Astrocyte (in vitro differentiated cells and primary cell): ENCODE measurements around the gene ETFA. TPM values are rescaled to one million over a fixed set of nuclear protein-coding genes. Genes with fewer than 3 reads are reported as not detected.

ENCODE experiments used
- DNase-seq: peaks from one replicate; pipeline ENCODE4 v3.0.0-alpha.2; 2010; ENCODE audit warnings: low read depth
- FAIRE-seq: peaks from 2 replicates; lab custom pipeline; 2011; peaks lifted over from hg19 to GRCh38; lab: Jason Lieb, UNC
- H2AFZ ChIP-seq: 2 replicates; pipeline ENCODE4 v1.6.0; 2012; ENCODE audit warnings: low read depth, low read length, inconsistent platforms
- H3K27ac ChIP-seq: 2 replicates; pipeline ENCODE4 v1.5.1; 2011; ENCODE audit warnings: low read depth, low read length, inconsistent platforms
- H3K27me3 ChIP-seq: 2 replicates; pipeline ENCODE4 v1.6.0; 2011; ENCODE audit warnings: low read length, inconsistent platforms; ENCODE audit not compliant: insufficient read depth
- H3K36me3 ChIP-seq: 2 replicates; pipeline ENCODE4 v1.5.1; 2011; ENCODE audit warnings: low read length, inconsistent platforms; ENCODE audit not compliant: insufficient read depth
- H3K4me1 ChIP-seq: 2 replicates; pipeline ENCODE4 v1.5.1; 2011; ENCODE audit warnings: low read length, inconsistent platforms; ENCODE audit not compliant: insufficient read depth
- H3K4me2 ChIP-seq: 2 replicates; pipeline ENCODE4 v1.6.0; 2012; ENCODE audit warnings: low read length, inconsistent platforms
- H3K4me3 ChIP-seq: 2 replicates; pipeline ENCODE4 v1.5.1; 2011; ENCODE audit warnings: low read depth, mild to moderate bottlenecking, low read length, inconsistent platforms; ENCODE audit not compliant: insufficient read depth
- H3K79me2 ChIP-seq: 2 replicates; pipeline ENCODE4 v1.6.0; 2012; ENCODE audit warnings: mild to moderate bottlenecking, low read length, inconsistent platforms; ENCODE audit not compliant: insufficient read depth
- H3K9ac ChIP-seq: 2 replicates; pipeline ENCODE4 v1.6.0; 2012; ENCODE audit warnings: mild to moderate bottlenecking, low read length, inconsistent platforms
- H3K9me3 ChIP-seq: 2 replicates; pipeline ENCODE4 v1.5.1; 2012; ENCODE audit warnings: low read depth, mild to moderate bottlenecking, low read length, inconsistent platforms; ENCODE audit not compliant: insufficient read depth
- H4K20me1 ChIP-seq: 2 replicates; pipeline ENCODE4 v1.6.0; 2012; ENCODE audit warnings: low read length, inconsistent platforms; ENCODE audit not compliant: insufficient read depth
- H3K27ac Mint-ChIP-seq: one replicate; pipeline ENCODE4 v1.8.0; 2021; ENCODE audit warnings: mild to moderate bottlenecking, mixed read lengths; ENCODE audit not compliant: unreplicated experiment
- H3K27me3 Mint-ChIP-seq: one replicate; pipeline ENCODE4 v1.8.0; 2021; ENCODE audit warnings: low read depth, mixed read lengths; ENCODE audit not compliant: unreplicated experiment
- H3K36me3 Mint-ChIP-seq: one replicate; pipeline ENCODE4 v1.8.0; 2021; ENCODE audit warnings: low read depth, mixed read lengths; ENCODE audit not compliant: unreplicated experiment
- H3K4me1 Mint-ChIP-seq: one replicate; pipeline ENCODE4 v1.8.0; 2021; ENCODE audit warnings: low read depth, mixed read lengths; ENCODE audit not compliant: unreplicated experiment
- H3K4me3 Mint-ChIP-seq: one replicate; pipeline ENCODE4 v1.8.0; 2021; ENCODE audit warnings: mild to moderate bottlenecking, moderate library complexity, mixed read lengths; ENCODE audit not compliant: unreplicated experiment
- H3K9me3 Mint-ChIP-seq: one replicate; pipeline ENCODE4 v1.8.0; 2021; ENCODE audit warnings: mild to moderate bottlenecking, mixed read lengths; ENCODE audit not compliant: unreplicated experiment
- CTCF ChIP-seq: IDR thresholded peaks from 2 replicates; pipeline ENCODE4 v1.5.1; 2011; ENCODE audit warnings: low read depth, mild to moderate bottlenecking, inconsistent platforms, low read length, moderate library complexity; ENCODE audit not compliant: insufficient read depth
- EZH2 ChIP-seq: IDR thresholded peaks from 2 replicates; pipeline ENCODE4 v1.6.1; 2012; ENCODE audit warnings: mild to moderate bottlenecking, low read length, inconsistent platforms; ENCODE audit not compliant: insufficient read depth
- total RNA-seq: library from RNA; stranded (reverse); gene quantifications from 2 replicates; pipeline ENCODE4 v1.2.1, GENCODE V29; 2021

Gene ETFA
- total RNA-seq, 1 donor from 2014 or later, result 126 TPM

GRCh38 chr15:76310475-76311099 lies 682 bp downstream of the ETFA start:
- Histone ChIP-seq H3K27me3 (no peaks in the 10 kb centered on the region), H3K36me3 (no peaks in the 10 kb centered on the region), H3K9me3 (no peaks in the 10 kb centered on the region), H2AFZ (peak overlapping the region; percentile 99), H3K79me2 (peaks cover 57% of the 10 kb centered on the region), H3K9ac (peak overlapping the region; percentile 99), H3K4me1 (peaks cover 10% of the 10 kb centered on the region), H3K4me3 (peak overlapping the region; percentile 97), H3K27ac (peak overlapping the region; percentile 75), H4K20me1 (peaks cover 44% of the 10 kb centered on the region), H3K4me2 (peak overlapping the region; percentile 94)
- TF ChIP-seq EZH2 (no peak), CTCF (no peak)
- peaks cover 11% of the 10 kb centered on the region for H3K4me1 Mint-ChIP-seq
- H3K27ac Mint-ChIP-seq, result peak overlapping the region; percentile 95
- H3K9me3 Mint-ChIP-seq, result no peaks in the 10 kb centered on the region
- H3K27me3 Mint-ChIP-seq, result no peaks in the 10 kb centered on the region
- peak overlapping the region; percentile 93 for H3K4me3 Mint-ChIP-seq
- no peaks in the 10 kb centered on the region for H3K36me3 Mint-ChIP-seq
- DNase-seq (no peak), FAIRE-seq (no peak)

- peak overlapping the region; percentile 93 for H3K4me3 Mint-ChIP-seq
- H4K20me1 ChIP-seq, result peaks cover 52% of the 10 kb centered on the region
- H3K27me3 Mint-ChIP-seq, result no peaks in the 10 kb centered on the region
- H3K9ac ChIP-seq, result peak overlapping the region; percentile 99
- H3K4me2 ChIP-seq, result peak overlapping the region; percentile 94
- FAIRE-seq (no peak), DNase-seq (peak; percentile 17)
- H3K4me1 ChIP-seq, result peaks cover 10% of the 10 kb centered on the region
- H3K79me2 ChIP-seq, result peaks cover 65% of the 10 kb centered on the region
- no peak overlapping the region for H3K27ac ChIP-seq
- no peak overlapping the region for H3K27ac Mint-ChIP-seq
- no peak overlapping the region for H2AFZ ChIP-seq
- no peak overlapping the region for H3K4me3 ChIP-seq
- H3K36me3 ChIP-seq, result no peaks in the 10 kb centered on the region
- H3K27me3 ChIP-seq, result no peaks in the 10 kb centered on the region
- no peak for TF ChIP-seq EZH2
- TF ChIP-seq CTCF, result no peak
- no peaks in the 10 kb centered on the region for H3K36me3 Mint-ChIP-seq
- H3K4me1 Mint-ChIP-seq, result peaks cover 11% of the 10 kb centered on the region
- H3K9me3 ChIP-seq, result no peaks in the 10 kb centered on the region
- no peaks in the 10 kb centered on the region for H3K9me3 Mint-ChIP-seq
These were observed 1.5 kb downstream of the ETFA start for GRCh38 chr15:76309601-76310330.

GRCh38 chr15:76303909-76304308 lies 7.4 kb downstream of the ETFA start:
- Histone ChIP-seq H3K79me2 (peaks cover 97% of the 10 kb centered on the region), H3K9ac (no peak overlapping the region), H3K27ac (no peak overlapping the region), H3K36me3 (no peaks in the 10 kb centered on the region), H2AFZ (no peak overlapping the region), H4K20me1 (peaks cover 93% of the 10 kb centered on the region), H3K9me3 (no peaks in the 10 kb centered on the region), H3K4me3 (no peak overlapping the region), H3K4me2 (no peak overlapping the region), H3K4me1 (no peaks in the 10 kb centered on the region), H3K27me3 (no peaks in the 10 kb centered on the region)
- FAIRE-seq (no peak), DNase-seq (no peak)
- TF ChIP-seq EZH2, result no peak
- TF ChIP-seq CTCF, result no peak
- Mint-ChIP-seq H3K9me3 (no peaks in the 10 kb centered on the region), H3K36me3 (peaks cover 4% of the 10 kb centered on the region), H3K4me1 (peaks cover 4% of the 10 kb centered on the region), H3K27me3 (no peaks in the 10 kb centered on the region), H3K4me3 (no peak overlapping the region), H3K27ac (no peak overlapping the region)
